Measurements from ENCODE around the gene UTS2R.

GRCh38 chr17:82338858-82339633 is 32.5 kb upstream of the UTS2R start:
- no peak for TF ChIP-seq CTCF (optimal IDR thresholded peaks at IDR 0.05 in 1 of 3, IDR thresholded peaks at IDR 0.05 in 1 of 3, conservative IDR thresholded peaks at IDR 0.05 in 1 of 3; ENCODE audit: extremely low read depth in 1 of 3, insufficient read depth in 2 of 3, low read length in 3 of 3)
- TF ChIP-seq EZH2 (IDR thresholded peaks at IDR 0.05; ENCODE audit: low read length), result no peak
